C4-2B (cell line): ENCODE data around the gene SLC37A2.

ENCODE experiments used
- H3K27ac ChIP-seq: fragments of 450-650 bp; 2 replicates; pipeline ENCODE4 v1.5.1; 2017
- ZFX ChIP-seq: fragments of 450-650 bp; IDR thresholded peaks from 2 replicates; pipeline ENCODE4 v1.6.1; 2017
- TF ChIP-seq, protein P1 (sequence below): fragments of 450-650 bp; conservative IDR thresholded peaks from 2 replicates; pipeline ENCODE4 v1.5.1; 2017; ENCODE audit warnings: mild to moderate bottlenecking

The SLC37A2 gene

DNA sequence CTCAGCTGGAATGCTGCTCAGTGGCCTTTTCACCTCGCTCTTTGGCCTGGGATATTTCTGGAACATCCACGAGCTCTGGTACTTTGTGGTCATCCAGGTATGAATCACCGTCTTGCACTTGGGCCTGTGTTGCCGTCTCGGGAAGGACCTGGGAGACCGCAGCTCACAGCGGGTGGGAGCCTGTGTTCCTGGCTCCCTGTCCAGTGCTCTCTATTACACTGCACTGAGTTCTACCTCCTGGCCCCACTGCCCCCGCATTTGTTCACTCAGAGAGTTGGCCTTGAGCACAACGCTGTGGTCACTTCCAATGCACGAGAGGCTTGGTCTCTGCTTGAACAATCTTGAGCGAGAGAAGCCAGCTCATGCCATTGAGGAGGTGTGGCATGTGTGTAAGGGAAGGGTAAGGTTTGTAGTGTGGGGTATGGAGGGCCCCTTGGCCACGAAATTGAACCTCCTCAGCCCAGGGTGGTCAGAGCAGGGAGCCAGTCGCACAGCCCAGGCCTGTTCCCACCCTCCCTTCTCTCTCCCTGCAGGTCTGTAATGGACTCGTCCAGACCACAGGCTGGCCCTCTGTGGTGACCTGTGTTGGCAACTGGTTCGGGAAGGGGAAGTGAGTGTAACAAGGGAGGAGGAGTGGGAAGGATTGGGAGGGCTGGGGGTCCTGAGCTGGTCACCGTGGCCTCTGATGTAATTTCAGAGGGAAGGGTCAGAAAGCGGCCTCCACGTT is 16.2 kb downstream of the SLC37A2 start:
- no peak overlapping the region for H3K27ac ChIP-seq
- no peak for TF ChIP-seq ZFX
- TF ChIP-seq, protein P1, sequence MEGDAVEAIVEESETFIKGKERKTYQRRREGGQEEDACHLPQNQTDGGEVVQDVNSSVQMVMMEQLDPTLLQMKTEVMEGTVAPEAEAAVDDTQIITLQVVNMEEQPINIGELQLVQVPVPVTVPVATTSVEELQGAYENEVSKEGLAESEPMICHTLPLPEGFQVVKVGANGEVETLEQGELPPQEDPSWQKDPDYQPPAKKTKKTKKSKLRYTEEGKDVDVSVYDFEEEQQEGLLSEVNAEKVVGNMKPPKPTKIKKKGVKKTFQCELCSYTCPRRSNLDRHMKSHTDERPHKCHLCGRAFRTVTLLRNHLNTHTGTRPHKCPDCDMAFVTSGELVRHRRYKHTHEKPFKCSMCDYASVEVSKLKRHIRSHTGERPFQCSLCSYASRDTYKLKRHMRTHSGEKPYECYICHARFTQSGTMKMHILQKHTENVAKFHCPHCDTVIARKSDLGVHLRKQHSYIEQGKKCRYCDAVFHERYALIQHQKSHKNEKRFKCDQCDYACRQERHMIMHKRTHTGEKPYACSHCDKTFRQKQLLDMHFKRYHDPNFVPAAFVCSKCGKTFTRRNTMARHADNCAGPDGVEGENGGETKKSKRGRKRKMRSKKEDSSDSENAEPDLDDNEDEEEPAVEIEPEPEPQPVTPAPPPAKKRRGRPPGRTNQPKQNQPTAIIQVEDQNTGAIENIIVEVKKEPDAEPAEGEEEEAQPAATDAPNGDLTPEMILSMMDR: no peak

DNA sequence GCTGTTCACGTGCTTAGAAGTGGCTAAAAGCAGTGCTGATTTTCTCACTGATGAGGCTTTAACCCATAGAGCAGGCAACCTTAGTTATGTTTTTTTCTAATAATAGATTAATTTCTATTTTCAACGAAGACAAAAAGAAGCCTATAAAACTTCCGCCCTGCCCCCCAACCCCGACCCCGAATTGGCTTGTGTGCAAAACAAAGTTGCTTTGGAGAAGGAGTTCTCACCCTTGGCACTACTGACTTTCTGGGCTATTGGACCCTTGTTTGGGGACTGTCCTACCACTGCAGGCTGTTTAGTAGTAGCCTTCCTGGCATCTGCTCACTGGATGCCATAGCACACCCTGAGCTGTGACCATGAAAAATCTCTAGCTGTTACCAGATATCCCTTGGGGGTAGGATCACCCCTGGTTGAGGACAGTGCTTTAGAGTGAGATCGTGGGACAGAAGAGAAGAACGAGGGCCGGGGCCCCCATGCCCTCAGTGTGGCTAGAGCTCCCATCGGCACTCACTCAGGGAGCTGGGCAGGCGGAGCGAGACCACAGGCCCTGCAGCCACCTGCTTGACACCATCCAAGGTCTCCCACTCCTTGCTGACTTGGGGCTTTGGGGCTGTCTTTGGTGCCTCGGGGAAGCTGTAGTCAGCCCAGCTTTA is 16.9 kb downstream of the SLC37A2 start:
- TF ChIP-seq ZFX: no peak
- TF ChIP-seq, protein P1: no peak
- H3K27ac ChIP-seq: no peak overlapping the region

DNA sequence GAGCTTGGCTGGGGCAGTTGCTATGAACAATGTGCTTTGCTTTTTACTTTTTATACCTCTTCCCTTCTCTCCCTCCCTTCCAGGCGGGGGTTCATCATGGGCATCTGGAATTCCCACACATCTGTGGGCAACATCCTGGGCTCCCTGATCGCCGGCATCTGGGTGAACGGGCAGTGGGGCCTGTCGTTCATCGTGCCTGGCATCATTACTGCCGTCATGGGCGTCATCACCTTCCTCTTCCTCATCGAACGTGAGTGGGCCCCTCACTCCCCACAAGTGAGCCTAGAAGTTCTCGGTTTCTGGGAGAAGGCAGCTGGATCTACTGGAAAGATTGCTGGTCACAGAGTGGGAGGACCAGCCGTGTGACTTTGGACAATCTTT is 17.4 kb downstream of the SLC37A2 start:
- TF ChIP-seq, protein P1: no peak
- no peak for TF ChIP-seq ZFX
- H3K27ac ChIP-seq: no peak overlapping the region

DNA sequence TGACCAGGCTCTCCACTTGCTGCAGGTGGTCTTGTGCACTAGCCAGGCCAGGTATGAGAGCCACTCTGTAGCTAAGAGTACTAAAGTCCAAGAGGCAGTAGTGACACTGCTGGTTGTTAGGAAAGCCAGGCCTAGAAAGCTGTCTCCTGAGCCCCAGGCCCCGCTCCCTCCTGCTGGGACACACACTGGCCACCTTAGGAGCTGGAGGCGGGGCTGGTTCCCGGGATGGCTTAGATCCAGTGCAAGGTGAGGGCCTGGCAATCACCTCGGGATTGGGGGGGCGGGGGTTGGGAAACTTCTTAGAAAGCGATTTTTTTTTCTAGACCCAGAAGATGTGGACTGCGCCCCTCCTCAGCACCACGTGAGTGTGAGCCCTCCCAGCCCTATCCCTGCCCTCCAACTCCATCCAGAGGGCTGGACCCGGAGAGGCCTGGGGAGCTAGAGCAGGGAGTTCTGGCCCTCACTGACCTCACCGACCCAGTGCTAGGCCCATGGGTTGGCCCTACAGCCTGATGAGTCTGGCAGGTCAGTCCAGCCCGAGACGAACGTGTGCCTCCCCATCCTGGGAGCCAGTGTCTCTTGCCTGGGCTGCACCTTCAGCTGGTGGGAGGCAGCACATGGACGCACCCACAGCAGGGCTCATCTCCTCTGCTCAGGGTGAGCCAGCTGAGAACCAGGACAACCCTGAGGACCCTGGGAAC is 18.1 kb downstream of the SLC37A2 start:
- no peak overlapping the region for H3K27ac ChIP-seq
- TF ChIP-seq ZFX: no peak
- TF ChIP-seq, protein P1: no peak

DNA sequence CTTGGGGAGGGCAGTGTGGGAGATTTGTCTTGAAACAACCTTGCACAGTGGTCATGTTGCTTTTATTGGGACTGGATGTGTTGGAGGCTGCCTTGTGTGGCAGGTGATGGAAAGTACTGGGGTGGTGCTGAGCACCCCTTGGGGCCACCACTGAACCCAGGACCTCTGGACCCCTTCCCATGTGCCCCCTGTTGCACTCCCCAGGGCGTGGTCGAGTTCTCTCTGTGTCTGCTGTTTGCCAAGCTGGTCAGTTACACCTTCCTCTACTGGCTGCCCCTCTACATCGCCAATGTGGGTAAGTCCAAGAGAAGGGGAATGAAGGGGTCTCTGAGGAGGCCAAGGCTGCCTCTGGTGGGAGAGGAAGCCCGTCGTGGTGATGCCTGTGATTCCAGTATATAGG is 18.9 kb downstream of the SLC37A2 start:
- H3K27ac ChIP-seq: no peak overlapping the region
- no peak for TF ChIP-seq ZFX
- TF ChIP-seq, protein P1: no peak

DNA sequence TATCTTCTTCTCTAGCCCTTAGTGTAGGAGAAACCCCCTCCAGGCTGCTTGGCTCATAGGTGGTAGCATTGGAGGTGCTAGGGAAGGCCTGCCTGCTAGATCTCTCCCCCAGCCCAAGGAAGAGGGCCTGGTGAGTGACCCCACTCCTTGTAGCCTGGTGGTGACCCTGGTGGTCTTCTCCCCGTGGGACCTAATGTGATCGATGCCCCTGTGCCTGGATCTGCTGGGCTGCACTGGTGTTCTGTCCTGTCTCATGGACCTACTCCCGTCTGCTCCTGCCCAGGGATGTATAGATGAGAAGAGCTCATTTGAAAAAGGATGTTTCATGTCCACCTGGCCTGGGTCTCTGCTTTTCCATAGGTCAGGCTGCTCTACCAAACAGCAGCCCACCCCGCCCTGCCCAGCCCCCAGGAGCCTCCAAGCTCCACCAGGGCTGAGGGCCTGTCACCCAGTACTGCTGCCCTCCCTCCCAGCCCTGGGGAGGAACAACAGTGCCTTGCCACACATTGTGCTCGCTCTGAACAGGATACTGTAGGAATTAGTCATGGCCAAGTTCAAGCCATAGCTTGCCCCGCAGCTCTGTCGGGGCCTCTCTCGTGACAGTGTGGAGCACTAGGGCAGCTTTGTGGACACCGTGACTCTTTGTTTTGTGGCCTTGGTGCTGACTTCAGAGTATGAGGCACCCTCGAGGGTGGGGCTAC is 19.7 kb downstream of the SLC37A2 start:
- no peak for TF ChIP-seq ZFX
- TF ChIP-seq, protein P1: no peak
- no peak overlapping the region for H3K27ac ChIP-seq
